RPMI7951 (cell line): ENCODE results near the gene CCDC69. TPM values are rescaled to one million over a fixed set of nuclear protein-coding genes. Genes with fewer than 3 reads are reported as not detected.
"Not testable (repeated sequence)": the region's sequence is repeated elsewhere in the genome, so short reads cannot be mapped to it uniquely, and the experiment has no call there.

Experiments used
- DNase-seq: peaks from one replicate; pipeline ENCODE4 v3.0.0-alpha.2; 2012; ENCODE audit warnings: low read depth
- total RNA-seq: library from RNA; depleted of rRNA; stranded (reverse); fragments of >200 nt; shearing (Covaris generic); gene quantifications from 2 replicates; pipeline ENCODE4 v1.2.3, GENCODE V29; 2014; rRNA removed

The CCDC69 gene
- total RNA-seq: 0.78 and 1.3 TPM in 2 replicates

GRCh38 chr5:151223447-151224264 is at the start of gene CCDC69:
Gene CCDC69 (minus strand): TSS chr5:151224092. CDS start chr5:151223970, 122 bp downstream.
- DNase-seq: peak; percentile 62

- DNase-seq: no peak
Observed at GRCh38 chr5:151271336-151271735, 47.4 kb upstream of the CCDC69 start.

DNA sequence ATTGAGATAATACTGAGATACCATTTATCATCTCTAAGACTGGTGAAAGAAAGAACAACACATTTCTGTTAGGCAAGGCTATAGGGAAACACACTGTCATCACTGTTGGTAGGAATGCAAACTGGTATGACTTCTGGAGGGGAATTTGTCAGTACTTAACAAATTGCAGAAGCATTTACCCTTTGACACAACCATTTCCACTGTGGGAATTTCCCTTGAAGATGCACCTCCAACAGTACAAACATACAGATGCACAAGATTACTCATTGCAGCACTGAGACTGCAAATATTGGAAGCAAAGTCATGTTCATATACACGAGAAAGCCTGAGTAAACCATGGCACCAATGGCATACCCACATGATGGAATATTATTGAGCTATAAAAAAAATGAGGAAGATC is 46.7 kb upstream of the CCDC69 start:
- peak; percentile 11 for DNase-seq

GRCh38 chr5:151267491-151268260 is 43.8 kb upstream of the CCDC69 start:
- peak; percentile 2 for DNase-seq

DNA sequence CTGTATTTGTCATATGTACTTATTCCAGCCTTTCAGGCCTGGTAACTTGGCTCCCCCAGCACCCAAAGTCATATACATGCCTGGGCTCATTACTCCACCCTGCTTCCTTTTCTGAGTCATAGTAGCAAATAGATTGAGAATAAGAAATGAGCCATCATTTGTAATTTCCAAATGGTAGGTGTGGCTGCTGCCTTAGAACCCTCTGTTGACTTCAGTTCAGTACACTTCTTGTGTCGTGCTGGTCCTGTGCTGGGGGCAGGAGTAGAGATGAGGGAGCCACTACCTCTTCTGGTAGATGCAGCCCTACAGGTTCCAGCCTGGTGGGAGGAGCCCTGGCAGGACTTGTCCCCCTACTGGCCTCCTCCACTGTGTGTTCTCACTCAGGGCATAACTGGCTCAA is 40.2 kb upstream of the CCDC69 start:
- peak; percentile 25 for DNase-seq

GRCh38 chr5:151262532-151262931 is 38.6 kb upstream of the CCDC69 start:
- DNase-seq: no peak

GRCh38 chr5:151259931-151260330 is 36.0 kb upstream of the CCDC69 start:
- no peak for DNase-seq

- no peak for DNase-seq
Observed at GRCh38 chr5:151258816-151259215, 34.9 kb upstream of the CCDC69 start.

GRCh38 chr5:151258201-151258611 is 34.3 kb upstream of the CCDC69 start:
- no peak for DNase-seq

DNA sequence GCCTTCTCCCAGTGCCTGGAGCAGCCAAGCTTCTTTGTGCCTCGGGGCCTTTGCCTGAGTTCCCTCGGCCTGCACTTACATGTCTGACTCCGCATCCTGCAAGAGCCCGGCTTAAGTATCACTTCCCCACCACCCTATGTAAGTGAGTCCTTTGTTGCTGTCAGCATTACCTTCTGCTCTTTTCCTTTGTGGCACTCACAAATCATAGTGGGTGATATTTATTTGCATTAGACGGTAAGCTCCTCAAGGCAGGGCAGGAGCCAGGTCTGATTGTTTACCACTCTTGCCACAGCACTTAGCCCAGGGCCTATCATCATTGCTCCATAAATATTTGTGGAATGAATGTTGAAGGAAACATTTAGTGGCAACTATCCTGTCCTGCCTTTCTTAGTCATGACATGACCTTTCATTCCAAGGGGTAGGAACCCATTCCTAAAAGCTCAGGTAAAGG is 33.9 kb upstream of the CCDC69 start:
- no peak for DNase-seq

GRCh38 chr5:151255621-151256286 is 31.9 kb upstream of the CCDC69 start:
- no peak for DNase-seq

DNA sequence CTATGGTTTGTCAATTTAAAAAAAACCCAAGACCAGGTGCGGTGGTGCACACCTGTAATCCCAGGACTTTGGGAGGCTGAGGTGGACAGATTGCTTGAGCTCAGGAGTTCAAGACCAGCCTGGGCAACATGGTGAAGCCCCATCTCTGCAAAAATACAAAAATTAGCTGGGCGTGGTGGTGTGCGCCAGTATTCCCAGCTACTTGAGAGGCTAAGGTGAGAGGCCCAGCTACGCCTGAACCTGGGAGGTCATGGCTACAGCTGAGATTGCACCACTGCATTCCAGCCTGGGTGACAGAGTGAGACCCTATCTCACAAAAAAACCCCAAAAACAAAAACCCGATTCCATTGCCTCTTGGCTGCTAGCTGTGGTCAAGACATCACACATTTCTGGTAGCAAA is 31.1 kb upstream of the CCDC69 start:
- DNase-seq: not testable (repeated sequence)

- DNase-seq: no peak
Observed at GRCh38 chr5:151254556-151254955, 30.7 kb upstream of the CCDC69 start.

DNA sequence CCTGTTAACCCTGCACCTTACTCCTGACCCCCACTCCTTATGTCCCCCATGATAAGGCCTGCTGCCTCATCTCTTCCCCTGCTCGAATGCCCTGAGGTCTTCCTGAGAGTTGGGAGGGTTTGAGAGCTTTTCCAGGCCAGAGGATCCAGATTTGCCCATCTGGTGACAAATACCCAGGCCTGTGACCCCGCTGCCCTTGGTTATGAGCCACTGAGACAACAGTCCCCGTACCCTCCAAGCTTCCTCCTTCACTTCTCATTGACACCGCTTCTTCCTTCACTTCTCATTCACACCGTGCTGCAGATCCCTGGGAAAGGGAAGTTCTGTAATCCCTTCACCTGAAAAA is 29.7 kb upstream of the CCDC69 start:
- no peak for DNase-seq

DNA sequence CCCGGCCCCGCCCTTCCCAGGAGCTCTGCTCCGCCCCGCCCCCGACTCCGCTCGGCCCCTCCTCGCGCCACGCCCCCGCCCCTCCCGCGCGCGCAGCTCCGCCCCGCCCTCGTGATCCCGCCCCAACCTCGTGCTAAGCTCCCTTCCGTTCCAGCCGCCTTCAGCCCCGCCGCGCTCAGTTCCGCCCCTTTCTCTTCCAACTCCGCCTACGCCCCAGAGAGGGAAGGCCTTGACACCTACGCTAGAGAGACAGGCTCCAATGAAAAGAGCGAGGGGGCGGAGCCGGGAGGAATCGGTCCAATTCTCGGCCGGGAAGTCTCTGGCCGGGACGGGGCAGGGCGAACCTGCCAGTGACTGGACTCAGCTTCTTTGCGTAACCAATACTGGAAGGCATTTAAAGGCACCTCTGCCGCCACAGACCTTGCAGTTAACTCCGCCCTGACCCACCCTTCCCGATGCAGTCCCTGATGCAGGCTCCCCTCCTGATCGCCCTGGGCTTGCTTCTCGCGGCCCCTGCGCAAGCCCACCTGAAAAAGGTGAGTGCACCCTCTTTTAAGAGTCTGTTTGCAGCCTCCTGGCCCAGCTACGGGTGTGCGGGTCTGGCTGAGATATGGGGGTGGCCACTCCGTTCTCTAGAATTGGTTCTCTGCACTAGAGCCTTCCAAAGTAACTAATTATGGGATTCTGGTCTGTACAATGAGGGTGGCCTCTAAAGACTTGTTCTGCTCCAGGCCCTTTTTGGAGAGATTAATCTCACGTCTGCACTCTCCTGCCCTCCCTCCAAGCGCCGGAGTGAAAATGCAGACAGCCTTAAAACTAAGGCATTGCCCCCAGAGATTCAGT is 29.1 kb upstream of the CCDC69 start, which contains the start of gene GM2A:
Gene GM2A (plus strand): TSS at position 424 of the 843 bp plus-strand sequence. CDS start 32 bp downstream, at position 456.
- DNase-seq: peak; percentile 98

DNA sequence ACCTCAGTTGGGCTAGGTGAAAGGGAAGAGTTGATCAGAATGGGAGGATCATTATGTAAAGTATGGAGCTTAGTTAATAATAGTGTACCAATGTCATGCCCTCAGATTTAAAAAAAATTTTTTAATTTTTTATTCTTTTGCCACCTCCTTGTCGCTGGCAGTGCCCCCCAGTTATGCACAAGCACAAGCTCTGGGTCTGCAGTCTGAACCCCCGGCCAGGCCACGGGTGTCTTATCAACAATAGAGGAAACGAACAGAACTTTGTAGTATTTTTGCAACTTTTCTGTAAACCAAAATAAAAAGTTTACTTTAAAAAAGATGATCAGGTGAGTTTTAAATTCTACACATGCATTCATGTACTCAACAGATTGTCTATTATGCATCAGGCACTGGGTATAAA is 27.7 kb upstream of the CCDC69 start:
- no peak for DNase-seq

DNA sequence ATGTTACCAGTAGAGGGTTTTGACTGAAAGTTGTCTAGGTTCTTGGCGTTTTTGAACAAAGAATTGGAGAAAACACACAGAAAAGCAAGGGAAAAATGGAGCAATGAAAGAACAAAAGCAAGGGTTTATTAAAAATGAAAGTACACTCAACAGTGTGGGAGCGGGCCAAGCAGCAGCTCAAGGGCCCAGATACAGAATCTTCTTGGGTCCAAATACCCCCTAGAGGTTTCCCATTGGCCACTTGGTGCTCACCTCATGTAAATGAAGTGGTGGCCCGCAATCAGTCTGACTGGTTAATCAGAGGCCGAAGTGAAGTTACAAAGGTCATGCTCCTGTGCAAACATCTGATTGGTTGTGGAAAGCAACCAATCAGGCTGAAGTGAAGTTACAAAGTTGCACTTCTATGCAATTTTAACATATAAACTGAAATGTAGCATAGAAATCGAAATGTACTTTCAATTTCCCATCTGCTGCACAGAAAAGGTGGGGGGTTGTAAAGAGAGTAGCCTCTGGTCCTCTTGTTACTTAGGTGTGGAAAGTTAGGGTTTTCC is 27.2 kb upstream of the CCDC69 start:
- no peak for DNase-seq

GRCh38 chr5:151250346-151251000 is 26.6 kb upstream of the CCDC69 start:
- no peak for DNase-seq

DNA sequence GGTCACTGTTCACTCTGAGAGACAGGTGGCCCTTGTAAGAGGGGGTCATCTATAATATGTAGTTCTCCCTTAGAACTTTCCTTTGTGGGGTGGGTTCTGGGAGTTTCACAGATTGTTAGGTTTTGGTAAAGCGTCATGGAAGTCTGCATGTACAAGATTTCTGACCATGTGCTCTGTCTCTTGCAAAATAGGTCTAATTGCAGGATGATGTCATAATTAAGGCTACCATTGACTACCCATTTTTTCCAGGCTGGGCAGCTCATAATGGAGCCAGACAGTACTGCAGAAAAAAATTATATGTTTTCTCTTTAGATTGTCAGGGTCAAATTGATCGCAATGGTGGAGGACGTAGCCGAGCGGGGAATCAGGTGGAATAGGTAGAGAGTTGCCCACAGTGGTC is 25.4 kb upstream of the CCDC69 start:
- no peak for DNase-seq

- no peak for DNase-seq
Observed at GRCh38 chr5:151248651-151249050, 24.8 kb upstream of the CCDC69 start.
